Measurements from ENCODE around the gene PIP5K1B. TPM values are rescaled to one million over a fixed set of nuclear protein-coding genes. Genes with fewer than 3 reads are reported as not detected.

Gene PIP5K1B
- total RNA-seq, 1 experiment from 2014 or later, result 5.2 TPM

- peaks cover 10% of the 10 kb centered on the region for H3K4me1 Mint-ChIP-seq
- H3K27me3 Mint-ChIP-seq (ENCODE audit: low read depth), result no peaks in the 10 kb centered on the region
- TF ChIP-seq ZNF671 (CRISPR knock-in tag; IDR thresholded peaks at IDR 0.05) (no peak), MXD4 (CRISPR knock-in tag; IDR thresholded peaks at IDR 0.05; ENCODE audit: borderline replicate concordance) (no peak), GRHL2 (CRISPR knock-in tag; IDR thresholded peaks at IDR 0.05; ENCODE audit: insufficient replicate concordance, severe bottlenecking) (no peak), RELA (CRISPR knock-in tag; IDR thresholded peaks at IDR 0.05; ENCODE audit: borderline replicate concordance) (no peak), EMX1 (CRISPR knock-in tag; IDR thresholded peaks at IDR 0.05) (no peak)
- TF ChIP-seq, protein P1, sequence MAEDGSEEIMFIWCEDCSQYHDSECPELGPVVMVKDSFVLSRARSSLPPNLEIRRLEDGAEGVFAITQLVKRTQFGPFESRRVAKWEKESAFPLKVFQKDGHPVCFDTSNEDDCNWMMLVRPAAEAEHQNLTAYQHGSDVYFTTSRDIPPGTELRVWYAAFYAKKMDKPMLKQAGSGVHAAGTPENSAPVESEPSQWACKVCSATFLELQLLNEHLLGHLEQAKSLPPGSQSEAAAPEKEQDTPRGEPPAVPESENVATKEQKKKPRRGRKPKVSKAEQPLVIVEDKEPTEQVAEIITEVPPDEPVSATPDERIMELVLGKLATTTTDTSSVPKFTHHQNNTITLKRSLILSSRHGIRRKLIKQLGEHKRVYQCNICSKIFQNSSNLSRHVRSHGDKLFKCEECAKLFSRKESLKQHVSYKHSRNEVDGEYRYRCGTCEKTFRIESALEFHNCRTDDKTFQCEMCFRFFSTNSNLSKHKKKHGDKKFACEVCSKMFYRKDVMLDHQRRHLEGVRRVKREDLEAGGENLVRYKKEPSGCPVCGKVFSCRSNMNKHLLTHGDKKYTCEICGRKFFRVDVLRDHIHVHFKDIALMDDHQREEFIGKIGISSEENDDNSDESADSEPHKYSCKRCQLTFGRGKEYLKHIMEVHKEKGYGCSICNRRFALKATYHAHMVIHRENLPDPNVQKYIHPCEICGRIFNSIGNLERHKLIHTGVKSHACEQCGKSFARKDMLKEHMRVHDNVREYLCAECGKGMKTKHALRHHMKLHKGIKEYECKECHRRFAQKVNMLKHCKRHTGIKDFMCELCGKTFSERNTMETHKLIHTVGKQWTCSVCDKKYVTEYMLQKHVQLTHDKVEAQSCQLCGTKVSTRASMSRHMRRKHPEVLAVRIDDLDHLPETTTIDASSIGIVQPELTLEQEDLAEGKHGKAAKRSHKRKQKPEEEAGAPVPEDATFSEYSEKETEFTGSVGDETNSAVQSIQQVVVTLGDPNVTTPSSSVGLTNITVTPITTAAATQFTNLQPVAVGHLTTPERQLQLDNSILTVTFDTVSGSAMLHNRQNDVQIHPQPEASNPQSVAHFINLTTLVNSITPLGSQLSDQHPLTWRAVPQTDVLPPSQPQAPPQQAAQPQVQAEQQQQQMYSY (CRISPR knock-in tag; IDR thresholded peaks at IDR 0.05), result no peak
- TF ChIP-seq, protein P2, sequence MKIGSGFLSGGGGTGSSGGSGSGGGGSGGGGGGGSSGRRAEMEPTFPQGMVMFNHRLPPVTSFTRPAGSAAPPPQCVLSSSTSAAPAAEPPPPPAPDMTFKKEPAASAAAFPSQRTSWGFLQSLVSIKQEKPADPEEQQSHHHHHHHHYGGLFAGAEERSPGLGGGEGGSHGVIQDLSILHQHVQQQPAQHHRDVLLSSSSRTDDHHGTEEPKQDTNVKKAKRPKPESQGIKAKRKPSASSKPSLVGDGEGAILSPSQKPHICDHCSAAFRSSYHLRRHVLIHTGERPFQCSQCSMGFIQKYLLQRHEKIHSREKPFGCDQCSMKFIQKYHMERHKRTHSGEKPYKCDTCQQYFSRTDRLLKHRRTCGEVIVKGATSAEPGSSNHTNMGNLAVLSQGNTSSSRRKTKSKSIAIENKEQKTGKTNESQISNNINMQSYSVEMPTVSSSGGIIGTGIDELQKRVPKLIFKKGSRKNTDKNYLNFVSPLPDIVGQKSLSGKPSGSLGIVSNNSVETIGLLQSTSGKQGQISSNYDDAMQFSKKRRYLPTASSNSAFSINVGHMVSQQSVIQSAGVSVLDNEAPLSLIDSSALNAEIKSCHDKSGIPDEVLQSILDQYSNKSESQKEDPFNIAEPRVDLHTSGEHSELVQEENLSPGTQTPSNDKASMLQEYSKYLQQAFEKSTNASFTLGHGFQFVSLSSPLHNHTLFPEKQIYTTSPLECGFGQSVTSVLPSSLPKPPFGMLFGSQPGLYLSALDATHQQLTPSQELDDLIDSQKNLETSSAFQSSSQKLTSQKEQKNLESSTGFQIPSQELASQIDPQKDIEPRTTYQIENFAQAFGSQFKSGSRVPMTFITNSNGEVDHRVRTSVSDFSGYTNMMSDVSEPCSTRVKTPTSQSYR (CRISPR knock-in tag; IDR thresholded peaks at IDR 0.05), result no peak
- TF ChIP-seq, protein P3, sequence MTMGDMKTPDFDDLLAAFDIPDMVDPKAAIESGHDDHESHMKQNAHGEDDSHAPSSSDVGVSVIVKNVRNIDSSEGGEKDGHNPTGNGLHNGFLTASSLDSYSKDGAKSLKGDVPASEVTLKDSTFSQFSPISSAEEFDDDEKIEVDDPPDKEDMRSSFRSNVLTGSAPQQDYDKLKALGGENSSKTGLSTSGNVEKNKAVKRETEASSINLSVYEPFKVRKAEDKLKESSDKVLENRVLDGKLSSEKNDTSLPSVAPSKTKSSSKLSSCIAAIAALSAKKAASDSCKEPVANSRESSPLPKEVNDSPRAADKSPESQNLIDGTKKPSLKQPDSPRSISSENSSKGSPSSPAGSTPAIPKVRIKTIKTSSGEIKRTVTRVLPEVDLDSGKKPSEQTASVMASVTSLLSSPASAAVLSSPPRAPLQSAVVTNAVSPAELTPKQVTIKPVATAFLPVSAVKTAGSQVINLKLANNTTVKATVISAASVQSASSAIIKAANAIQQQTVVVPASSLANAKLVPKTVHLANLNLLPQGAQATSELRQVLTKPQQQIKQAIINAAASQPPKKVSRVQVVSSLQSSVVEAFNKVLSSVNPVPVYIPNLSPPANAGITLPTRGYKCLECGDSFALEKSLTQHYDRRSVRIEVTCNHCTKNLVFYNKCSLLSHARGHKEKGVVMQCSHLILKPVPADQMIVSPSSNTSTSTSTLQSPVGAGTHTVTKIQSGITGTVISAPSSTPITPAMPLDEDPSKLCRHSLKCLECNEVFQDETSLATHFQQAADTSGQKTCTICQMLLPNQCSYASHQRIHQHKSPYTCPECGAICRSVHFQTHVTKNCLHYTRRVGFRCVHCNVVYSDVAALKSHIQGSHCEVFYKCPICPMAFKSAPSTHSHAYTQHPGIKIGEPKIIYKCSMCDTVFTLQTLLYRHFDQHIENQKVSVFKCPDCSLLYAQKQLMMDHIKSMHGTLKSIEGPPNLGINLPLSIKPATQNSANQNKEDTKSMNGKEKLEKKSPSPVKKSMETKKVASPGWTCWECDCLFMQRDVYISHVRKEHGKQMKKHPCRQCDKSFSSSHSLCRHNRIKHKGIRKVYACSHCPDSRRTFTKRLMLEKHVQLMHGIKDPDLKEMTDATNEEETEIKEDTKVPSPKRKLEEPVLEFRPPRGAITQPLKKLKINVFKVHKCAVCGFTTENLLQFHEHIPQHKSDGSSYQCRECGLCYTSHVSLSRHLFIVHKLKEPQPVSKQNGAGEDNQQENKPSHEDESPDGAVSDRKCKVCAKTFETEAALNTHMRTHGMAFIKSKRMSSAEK (CRISPR knock-in tag; IDR thresholded peaks at IDR 0.05; ENCODE audit: borderline replicate concordance), result no peak
- TF ChIP-seq, protein P4, sequence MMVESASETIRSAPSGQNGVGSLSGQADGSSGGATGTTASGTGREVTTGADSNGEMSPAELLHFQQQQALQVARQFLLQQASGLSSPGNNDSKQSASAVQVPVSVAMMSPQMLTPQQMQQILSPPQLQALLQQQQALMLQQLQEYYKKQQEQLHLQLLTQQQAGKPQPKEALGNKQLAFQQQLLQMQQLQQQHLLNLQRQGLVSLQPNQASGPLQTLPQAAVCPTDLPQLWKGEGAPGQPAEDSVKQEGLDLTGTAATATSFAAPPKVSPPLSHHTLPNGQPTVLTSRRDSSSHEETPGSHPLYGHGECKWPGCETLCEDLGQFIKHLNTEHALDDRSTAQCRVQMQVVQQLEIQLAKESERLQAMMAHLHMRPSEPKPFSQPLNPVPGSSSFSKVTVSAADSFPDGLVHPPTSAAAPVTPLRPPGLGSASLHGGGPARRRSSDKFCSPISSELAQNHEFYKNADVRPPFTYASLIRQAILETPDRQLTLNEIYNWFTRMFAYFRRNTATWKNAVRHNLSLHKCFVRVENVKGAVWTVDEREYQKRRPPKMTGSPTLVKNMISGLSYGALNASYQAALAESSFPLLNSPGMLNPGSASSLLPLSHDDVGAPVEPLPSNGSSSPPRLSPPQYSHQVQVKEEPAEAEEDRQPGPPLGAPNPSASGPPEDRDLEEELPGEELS (CRISPR knock-in tag; IDR thresholded peaks at IDR 0.05), result no peak
- POLR2A ChIA-PET, result no interaction called here
- peaks cover 19% of the 10 kb centered on the region for H3K9me3 Mint-ChIP-seq
- CTCF ChIA-PET, result interaction anchor here (1.2 to 1.4 kb wide), 2 partner anchors 25 to 379 kb away, joined by 4 to 5 read pairs; no protein-coding TSS in a partner anchor
- ATAC-seq, result no peak
- no peak for DNase-seq (ENCODE audit: low spot score)
- H3K4me3 Mint-ChIP-seq, result no peak overlapping the region
- H3K27ac Mint-ChIP-seq, result no peak overlapping the region
- H3K36me3 Mint-ChIP-seq, result peaks cover 18% of the 10 kb centered on the region
These were observed 269.4 kb downstream of the PIP5K1B start for GRCh38 chr9:68974431-68974830.

- H3K27ac Mint-ChIP-seq, result no peak overlapping the region
- no peaks in the 10 kb centered on the region for H3K27me3 Mint-ChIP-seq (ENCODE audit: low read depth)
- no peak for DNase-seq (ENCODE audit: low spot score)
- ChIA-PET CTCF (interaction anchor here (1.2 to 1.4 kb wide), 2 partner anchors 25 to 379 kb away, joined by 4 to 5 read pairs; no protein-coding TSS in a partner anchor), POLR2A (no interaction called here)
- peaks cover 18% of the 10 kb centered on the region for H3K36me3 Mint-ChIP-seq
- H3K4me3 Mint-ChIP-seq, result no peak overlapping the region
- H3K9me3 Mint-ChIP-seq, result peaks cover 19% of the 10 kb centered on the region
- ATAC-seq, result no peak
- H3K4me1 Mint-ChIP-seq, result peaks cover 15% of the 10 kb centered on the region
- no peak for TF ChIP-seq RELA (CRISPR knock-in tag; IDR thresholded peaks at IDR 0.05; ENCODE audit: borderline replicate concordance)
- no peak for TF ChIP-seq IRF1 (CRISPR knock-in tag; IDR thresholded peaks at IDR 0.05)
- TF ChIP-seq ZNF671 (CRISPR knock-in tag; IDR thresholded peaks at IDR 0.05), result no peak
- no peak for TF ChIP-seq CBFB (CRISPR knock-in tag; IDR thresholded peaks at IDR 0.05; ENCODE audit: low read depth)
- no peak for TF ChIP-seq ZBTB21 (CRISPR knock-in tag; IDR thresholded peaks at IDR 0.05; ENCODE audit: borderline replicate concordance)
- TF ChIP-seq ZNF423 (CRISPR knock-in tag; IDR thresholded peaks at IDR 0.05), result no peak
- TF ChIP-seq E2F1 (CRISPR knock-in tag; IDR thresholded peaks at IDR 0.05), result no peak
- TF ChIP-seq, protein P5, sequence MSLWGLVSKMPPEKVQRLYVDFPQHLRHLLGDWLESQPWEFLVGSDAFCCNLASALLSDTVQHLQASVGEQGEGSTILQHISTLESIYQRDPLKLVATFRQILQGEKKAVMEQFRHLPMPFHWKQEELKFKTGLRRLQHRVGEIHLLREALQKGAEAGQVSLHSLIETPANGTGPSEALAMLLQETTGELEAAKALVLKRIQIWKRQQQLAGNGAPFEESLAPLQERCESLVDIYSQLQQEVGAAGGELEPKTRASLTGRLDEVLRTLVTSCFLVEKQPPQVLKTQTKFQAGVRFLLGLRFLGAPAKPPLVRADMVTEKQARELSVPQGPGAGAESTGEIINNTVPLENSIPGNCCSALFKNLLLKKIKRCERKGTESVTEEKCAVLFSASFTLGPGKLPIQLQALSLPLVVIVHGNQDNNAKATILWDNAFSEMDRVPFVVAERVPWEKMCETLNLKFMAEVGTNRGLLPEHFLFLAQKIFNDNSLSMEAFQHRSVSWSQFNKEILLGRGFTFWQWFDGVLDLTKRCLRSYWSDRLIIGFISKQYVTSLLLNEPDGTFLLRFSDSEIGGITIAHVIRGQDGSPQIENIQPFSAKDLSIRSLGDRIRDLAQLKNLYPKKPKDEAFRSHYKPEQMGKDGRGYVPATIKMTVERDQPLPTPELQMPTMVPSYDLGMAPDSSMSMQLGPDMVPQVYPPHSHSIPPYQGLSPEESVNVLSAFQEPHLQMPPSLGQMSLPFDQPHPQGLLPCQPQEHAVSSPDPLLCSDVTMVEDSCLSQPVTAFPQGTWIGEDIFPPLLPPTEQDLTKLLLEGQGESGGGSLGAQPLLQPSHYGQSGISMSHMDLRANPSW (CRISPR knock-in tag; conservative IDR thresholded peaks at IDR 0.05; ENCODE audit: low read depth), result no peak
These were observed 269.9 kb downstream of the PIP5K1B start for GRCh38 chr9:68974901-68975300.

Data from WTC11 (cell line).